Inferior parietal cortex (tissue), 1 donor: ENCODE data around the gene CCDC13.
A peak's percentile ranks its signal among the peaks of the same experiment; 100 is the strongest.

Experiments
- DNase-seq: peaks from one replicate; pipeline ENCODE4 v3.0.0-alpha.2; 2016; ENCODE audit errors: extremely low spot score

CCDC13 gene

GRCh38 chr3:42733501-42734262 lies 39.4 kb downstream of the CCDC13 start:
- DNase-seq, result peak; percentile 85

GRCh38 chr3:42732829-42733459 lies 40.1 kb downstream of the CCDC13 start:
- DNase-seq, result no peak

- DNase-seq, result peak; percentile 83
Observed at GRCh38 chr3:42732196-42732828, 40.7 kb downstream of the CCDC13 start.

- DNase-seq, result no peak
Observed at GRCh38 chr3:42731476-42732195, 41.4 kb downstream of the CCDC13 start.

GRCh38 chr3:42730706-42731420 lies 42.2 kb downstream of the CCDC13 start:
- DNase-seq, result no peak

GRCh38 chr3:42730294-42730693 lies 42.8 kb downstream of the CCDC13 start:
- DNase-seq, result no peak

- no peak for DNase-seq
Observed at GRCh38 chr3:42729404-42730145, 43.5 kb downstream of the CCDC13 start.

- DNase-seq, result no peak
Observed at GRCh38 chr3:42728668-42729364, 44.2 kb downstream of the CCDC13 start.

GRCh38 chr3:42728056-42728455 lies 45.0 kb downstream of the CCDC13 start:
- DNase-seq, result no peak

GRCh38 chr3:42725454-42725853 lies 47.6 kb downstream of the CCDC13 start:
- DNase-seq, result peak; percentile 79

GRCh38 chr3:42723219-42723618 lies 49.8 kb downstream of the CCDC13 start:
- DNase-seq, result no peak
